ENCODE data around the gene FOXB2.

DNA sequence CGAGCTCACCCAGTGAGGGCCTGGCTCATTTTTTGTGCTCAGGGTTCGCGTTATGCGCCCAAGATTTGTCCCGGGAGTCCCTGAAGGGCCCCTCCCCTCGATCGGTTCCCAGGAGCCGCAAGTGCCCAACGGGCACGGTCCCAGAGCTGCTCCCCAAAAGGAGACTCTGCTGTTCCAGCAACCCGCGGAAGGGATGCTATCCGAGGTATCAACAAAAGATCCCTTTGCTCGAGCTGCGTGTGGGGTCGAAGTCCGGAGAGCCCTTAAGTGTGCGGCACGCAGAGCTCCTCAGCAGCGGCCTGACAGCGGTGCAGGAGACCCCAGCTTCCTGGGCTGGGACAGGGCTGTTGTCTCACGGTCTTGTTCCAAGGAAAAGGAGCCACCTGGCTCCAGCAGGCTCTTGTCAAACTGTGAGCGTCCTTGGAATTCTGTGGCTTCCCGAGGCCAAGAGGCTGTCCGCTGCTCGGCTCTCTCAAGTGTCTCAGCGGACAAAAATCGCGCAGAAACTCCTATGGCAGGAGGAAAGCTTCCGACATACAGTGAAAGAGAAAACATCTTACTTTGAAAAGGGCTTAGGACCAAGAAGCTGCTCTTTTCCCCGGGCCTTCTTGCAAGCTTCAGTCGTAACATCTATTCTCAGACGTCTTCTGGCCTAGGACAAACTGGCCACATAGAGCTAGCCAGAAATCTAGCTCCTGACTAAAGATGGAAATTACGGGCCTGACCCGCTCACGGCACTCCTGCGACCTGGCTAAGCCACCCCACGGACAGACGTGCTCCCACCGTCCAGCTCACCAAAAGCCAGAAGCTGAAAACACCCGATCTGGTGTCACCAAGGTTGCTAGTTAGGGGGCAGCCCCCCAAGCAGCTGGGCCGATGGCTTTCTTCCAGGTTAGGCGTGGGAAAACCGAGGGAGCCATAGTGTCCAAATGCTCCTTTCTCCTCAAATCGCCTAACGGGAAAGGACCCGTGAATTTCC lies 2.6 kb upstream of the FOXB2 start:
- TF ChIP-seq, protein P1, sequence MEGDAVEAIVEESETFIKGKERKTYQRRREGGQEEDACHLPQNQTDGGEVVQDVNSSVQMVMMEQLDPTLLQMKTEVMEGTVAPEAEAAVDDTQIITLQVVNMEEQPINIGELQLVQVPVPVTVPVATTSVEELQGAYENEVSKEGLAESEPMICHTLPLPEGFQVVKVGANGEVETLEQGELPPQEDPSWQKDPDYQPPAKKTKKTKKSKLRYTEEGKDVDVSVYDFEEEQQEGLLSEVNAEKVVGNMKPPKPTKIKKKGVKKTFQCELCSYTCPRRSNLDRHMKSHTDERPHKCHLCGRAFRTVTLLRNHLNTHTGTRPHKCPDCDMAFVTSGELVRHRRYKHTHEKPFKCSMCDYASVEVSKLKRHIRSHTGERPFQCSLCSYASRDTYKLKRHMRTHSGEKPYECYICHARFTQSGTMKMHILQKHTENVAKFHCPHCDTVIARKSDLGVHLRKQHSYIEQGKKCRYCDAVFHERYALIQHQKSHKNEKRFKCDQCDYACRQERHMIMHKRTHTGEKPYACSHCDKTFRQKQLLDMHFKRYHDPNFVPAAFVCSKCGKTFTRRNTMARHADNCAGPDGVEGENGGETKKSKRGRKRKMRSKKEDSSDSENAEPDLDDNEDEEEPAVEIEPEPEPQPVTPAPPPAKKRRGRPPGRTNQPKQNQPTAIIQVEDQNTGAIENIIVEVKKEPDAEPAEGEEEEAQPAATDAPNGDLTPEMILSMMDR (IDR thresholded peaks at IDR 0.05): no peak
- TF ChIP-seq POLR2AphosphoS5 (IDR thresholded peaks at IDR 0.05; ENCODE audit: insufficient read depth in 1 of 2, low read depth in 1 of 2): no peak

All from vagina (tissue), 2 donors.